Fibroblast of lung (primary cell): Measurements from ENCODE around the gene XPNPEP1.

Source experiments
- CTCF ChIP-seq, 2 donors: IDR thresholded peaks in 1 of 2; conservative IDR thresholded peaks in 1 of 2; 1 replicate in 1 of 2; 2 replicates in 1 of 2; pipeline ENCODE4 v1.5.1; 2011 to 2012; ENCODE audit warnings: low read length in 2 of 2, control low read depth in 1 of 2, inconsistent platforms in 1 of 2, low read depth in 1 of 2, mild to moderate bottlenecking in 1 of 2
- EZH2 ChIP-seq: IDR thresholded peaks from 2 replicates; pipeline ENCODE4 v1.5.1; 2012; ENCODE audit warnings: low read length, control low read depth, mild to moderate bottlenecking; ENCODE audit errors: missing control alignments

DNA sequence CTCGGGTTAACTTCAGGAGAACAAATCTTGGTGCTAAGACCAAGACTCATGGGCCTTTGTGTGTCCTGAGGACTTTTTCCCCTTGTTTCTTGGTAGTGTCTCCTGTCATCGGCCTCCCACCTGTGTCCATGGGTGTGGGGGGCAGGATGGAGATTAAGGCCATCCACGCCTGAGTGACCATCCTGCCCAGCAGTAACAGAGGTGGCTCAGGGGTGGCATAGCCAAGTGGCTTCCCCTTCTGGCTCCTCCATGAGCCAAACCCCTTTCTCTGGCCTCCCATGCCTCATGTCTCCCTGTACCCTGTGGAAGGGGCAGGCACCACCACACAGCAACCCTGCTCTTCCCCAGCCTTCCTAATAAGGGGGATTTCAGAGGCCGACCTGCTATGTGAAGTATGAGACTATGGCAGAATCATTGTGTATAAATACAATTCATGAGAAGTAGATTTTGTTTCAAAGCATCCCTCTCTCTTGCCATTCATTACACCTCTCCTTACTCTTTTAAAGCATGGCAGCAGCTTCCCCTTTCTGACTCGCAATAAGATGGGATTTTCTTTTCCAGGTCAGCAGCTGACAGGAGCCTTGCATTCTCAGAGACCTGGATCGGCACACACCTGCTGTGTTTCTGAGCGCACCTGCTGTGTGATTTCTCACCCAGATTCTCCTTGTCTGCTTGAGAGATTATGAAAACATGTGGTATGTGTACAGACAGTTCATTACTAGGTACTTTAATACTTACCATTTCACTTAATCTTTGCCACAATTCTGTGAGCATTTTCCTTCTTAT is 102.5 kb downstream of the XPNPEP1 start:
- TF ChIP-seq CTCF (conservative IDR thresholded peaks at IDR 0.05 in 1 of 2, IDR thresholded peaks at IDR 0.05 in 1 of 2; ENCODE audit: low read depth in 1 of 2, low read length in 2 of 2) (no peak), EZH2 (no peak)
